AML-193 (cell line): ENCODE measurements around the gene AFAP1L2.

Experiments
- DNase-seq, 2 experiments: peaks; one replicate each; lab custom pipeline; 2025; lab: John Stamatoyannopoulos, UW

The AFAP1L2 gene, protein sequence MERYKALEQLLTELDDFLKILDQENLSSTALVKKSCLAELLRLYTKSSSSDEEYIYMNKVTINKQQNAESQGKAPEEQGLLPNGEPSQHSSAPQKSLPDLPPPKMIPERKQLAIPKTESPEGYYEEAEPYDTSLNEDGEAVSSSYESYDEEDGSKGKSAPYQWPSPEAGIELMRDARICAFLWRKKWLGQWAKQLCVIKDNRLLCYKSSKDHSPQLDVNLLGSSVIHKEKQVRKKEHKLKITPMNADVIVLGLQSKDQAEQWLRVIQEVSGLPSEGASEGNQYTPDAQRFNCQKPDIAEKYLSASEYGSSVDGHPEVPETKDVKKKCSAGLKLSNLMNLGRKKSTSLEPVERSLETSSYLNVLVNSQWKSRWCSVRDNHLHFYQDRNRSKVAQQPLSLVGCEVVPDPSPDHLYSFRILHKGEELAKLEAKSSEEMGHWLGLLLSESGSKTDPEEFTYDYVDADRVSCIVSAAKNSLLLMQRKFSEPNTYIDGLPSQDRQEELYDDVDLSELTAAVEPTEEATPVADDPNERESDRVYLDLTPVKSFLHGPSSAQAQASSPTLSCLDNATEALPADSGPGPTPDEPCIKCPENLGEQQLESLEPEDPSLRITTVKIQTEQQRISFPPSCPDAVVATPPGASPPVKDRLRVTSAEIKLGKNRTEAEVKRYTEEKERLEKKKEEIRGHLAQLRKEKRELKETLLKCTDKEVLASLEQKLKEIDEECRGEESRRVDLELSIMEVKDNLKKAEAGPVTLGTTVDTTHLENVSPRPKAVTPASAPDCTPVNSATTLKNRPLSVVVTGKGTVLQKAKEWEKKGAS

DNA sequence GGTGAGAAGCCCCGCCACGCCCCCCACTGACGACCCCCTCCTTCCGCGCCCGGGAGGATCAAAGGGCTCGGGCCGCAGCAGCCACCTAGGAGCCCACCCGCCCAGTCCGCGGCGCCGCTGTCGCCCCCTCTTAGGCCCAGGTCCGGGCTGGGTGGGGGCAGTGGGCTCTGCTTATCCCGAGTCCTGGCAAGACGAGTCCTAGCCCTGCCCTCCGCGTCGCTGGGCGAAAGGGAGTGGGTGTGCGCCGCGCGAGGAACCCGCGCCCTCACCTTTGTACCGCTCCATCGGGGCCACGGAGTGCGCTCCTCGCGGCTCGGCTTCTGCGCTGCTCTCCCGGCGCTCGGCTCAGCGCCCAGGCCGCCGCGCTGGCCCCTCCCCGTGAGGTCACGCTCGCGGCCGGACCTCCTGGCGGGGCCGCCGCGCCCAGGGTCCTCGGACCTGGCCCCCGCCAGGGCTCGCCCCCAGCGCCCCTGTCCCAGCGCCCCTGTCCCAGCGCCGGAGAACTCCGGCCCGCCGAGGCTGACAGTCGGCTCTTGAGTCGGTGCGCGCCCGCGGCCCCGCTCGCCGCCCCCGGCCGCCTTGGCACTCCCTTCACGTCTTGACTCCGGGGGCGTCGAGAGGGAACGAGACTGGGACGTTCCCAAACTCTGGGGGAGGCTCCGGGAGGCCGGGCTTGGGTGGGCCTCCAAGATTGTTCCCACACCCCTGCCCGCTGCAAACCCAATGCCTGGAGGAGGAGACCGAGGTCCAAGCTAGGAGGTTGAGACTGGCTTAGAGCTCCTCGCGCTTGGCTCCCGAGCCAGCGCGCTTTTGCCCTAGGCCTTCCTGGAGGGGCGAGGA, at the start of gene AFAP1L2:
Gene AFAP1L2, minus strand, starts transcription at position 332 of the 840 bp plus-strand sequence. Its CDS starts 47 bp downstream, at position 285.
- no peak for DNase-seq

DNA sequence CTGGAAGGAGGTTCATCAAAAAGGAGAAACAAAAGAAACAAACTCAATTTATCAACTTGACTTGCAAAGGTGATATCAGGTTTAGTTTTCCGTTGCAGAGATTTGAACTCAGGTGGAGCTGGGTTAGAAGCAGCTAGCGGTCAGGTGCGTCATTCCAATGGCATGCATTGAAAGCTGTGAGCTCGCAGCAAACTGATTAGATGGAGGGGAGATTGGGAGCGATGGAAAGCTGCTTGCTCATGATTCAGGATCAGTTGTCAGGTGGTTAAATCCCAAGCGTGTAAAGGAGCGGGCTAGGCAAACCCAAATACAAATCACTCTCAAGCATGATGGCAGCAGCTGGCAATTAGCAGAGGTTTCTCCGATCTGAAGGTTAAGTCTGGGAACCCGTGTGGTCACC, 49.3 kb upstream of the AFAP1L2 start:
- no peak for DNase-seq

DNA sequence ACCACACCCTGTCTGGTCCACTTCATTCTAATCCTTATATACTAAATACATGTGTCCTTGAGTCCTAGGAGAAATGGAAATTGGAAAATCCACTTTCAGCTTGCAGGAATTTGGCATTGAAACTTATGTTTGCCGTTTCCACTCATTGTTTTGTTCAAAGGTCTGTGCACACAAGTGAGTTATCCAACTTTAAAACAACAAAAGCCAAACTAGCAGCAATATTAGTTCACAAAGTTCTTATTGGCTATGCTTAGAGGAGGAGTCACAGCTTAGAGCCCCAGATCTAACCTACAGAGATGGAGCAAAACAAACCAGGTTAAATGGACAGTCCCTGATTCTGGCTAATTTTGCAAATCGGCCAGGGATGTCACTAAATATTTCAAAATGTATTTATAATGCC, 44.6 kb upstream of the AFAP1L2 start:
- DNase-seq: no peak

DNA sequence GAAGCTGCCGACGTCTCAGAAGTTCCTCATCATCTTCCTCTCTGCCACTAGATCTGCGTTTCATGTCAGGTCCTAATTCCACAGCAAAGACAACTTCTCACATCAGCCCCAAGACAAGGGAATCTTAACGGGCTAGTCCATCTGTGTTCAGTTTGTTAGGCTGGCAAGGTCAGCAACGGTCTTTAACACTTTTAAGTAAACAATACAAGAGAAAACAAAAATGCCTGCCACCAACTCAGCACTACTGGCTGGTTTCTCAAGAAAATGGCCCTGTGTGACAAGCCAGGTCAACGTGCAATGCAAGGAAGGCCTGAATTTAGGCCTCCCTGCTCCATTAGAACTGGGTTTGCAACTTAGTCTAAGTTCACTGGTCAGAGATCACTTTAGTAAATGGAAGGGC, 41.0 kb upstream of the AFAP1L2 start:
- DNase-seq: no peak

DNA sequence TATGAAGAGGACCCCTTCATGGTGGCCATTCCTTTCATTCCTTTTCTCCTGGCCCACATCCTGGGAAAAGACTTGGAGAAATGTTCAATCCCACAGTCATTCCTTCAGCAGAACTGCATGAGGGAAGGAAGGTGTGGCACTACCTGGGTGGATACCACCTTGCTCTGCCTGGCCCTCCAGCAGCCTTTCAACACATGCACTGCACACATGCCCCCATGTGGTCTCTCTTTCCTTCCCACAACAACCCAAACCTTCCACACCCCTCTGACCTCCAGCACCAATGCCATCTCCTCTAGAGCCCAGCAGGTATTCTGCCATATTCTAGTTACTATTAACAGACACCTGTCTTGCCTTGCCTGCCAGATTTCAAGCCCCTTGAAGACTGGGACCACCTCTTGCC, 40.5 kb upstream of the AFAP1L2 start:
- DNase-seq: no peak

DNA sequence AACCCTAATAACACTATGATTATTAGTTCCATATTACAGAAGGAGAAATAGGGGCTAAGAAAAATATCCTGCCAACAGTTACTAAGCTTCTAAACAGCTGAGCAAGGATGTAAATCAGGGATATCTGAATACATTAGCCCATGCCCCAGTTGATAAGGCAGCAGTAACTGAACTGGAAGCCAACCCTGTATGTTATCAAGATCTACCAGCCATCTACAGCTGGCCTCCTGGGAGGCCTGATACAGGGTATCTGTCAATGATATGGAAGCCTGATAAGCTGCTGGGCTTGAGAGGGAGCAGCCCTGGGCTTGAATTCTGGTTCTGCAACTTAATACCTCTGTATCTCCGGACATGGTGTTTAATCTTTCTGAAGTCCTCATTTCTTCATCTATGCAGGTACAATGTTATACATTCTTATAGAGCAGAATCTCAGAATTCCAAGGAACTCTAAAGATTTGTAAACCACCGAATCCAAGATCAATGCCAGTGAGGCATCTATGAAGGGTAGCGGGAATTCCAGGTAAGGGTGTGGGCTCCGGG, 37.9 kb upstream of the AFAP1L2 start:
- DNase-seq: no peak

DNA sequence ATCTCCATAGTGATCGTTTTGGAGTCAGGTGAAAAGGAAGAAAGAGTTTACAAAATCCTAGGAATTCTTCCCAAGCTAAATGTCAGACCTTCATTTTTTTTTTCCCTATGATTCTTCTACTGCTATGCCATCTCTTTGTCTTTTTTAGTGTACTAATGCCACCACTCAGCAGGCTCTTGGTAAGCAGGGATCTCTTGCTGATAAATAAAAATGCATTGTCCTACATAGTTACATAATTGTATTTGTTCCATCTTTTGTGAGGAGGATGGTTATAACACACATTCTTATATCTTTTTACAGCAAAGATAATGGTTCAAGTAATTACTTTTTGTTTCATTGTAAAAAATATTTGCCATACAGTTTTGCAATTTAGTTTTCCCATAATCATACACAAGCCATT, 36.8 kb upstream of the AFAP1L2 start:
- no peak for DNase-seq

DNA sequence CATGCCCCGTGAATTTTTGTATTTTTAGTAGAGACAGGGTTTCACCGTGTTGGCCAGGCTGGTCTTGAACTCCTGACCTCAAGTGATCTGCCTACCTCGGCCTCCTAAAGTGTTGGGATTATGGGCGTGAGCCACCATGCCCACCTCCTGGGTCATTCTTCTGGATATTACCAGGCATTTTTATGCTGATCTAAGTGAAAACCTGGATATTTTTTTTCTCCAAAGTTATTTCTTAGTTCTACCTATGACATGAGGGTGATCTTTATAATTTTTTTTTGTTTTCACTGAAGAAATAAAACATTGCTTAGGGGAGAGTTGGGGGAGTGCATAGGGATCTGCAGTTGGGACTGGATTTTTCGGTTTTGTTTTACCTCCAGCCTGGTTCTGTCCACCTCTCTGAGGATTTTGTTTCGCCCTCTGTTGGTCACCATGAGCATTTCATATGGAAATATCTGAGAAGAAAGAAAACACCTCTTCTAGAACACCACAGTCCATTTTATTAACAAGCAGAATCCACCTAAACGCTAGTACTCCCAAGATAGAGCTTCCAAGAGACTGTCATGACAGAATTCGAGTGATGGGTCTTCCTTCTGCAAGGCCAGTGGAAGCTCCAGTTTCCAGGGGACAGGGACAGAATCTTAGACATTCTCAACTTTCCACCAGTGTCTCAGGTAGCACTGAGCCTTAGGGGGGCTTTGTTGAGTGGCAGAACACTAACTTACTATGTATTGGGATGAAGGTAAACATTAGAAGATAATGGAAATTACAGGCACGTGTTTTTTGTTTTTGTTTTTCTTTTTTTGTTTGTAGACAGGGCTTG, 33.4 kb upstream of the AFAP1L2 start:
- no peak for DNase-seq

DNA sequence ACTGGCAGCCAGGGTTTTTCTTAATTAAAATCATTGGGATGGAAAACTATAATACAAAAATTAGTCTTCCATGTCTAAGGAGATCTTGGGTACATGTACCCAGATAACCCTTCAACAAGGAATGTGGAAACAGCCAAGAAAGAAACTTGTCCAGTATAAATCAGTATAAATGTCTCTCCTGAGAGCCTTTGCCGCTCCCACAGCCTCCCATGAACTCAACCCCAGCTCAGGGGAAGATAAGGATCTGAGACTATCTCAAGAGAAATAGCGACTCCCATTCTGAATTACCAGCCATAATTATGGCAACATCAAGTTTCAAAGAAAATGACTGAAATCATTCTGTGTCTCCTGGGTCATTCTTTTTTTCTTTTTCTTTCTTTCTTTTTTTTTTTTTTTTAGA, 32.6 kb upstream of the AFAP1L2 start:
- no peak for DNase-seq

DNA sequence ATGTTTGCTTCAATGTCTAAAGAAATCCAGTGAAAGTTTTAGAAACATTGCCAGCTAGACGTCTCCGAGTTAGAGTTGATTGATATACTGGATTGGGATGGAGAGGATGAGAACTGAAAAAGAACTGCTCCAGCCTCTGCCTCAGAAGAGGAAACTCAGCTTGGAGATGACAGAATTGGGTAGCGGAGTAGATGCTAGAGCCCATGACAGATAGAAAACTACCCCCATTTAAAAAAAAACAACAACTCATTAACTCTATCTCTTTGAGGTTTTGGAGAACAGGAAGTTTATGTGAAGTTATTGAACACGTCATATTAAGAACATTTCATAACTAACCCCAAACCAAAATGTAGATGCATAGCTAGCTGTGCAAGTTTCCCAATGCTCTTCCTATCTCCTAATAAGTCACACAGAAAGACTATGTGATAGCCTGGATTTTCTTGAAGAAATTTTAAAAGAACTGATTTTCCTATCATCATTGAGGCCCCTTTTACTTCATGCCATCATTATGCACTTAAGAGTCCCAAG, 28.3 kb upstream of the AFAP1L2 start:
- no peak for DNase-seq

DNA sequence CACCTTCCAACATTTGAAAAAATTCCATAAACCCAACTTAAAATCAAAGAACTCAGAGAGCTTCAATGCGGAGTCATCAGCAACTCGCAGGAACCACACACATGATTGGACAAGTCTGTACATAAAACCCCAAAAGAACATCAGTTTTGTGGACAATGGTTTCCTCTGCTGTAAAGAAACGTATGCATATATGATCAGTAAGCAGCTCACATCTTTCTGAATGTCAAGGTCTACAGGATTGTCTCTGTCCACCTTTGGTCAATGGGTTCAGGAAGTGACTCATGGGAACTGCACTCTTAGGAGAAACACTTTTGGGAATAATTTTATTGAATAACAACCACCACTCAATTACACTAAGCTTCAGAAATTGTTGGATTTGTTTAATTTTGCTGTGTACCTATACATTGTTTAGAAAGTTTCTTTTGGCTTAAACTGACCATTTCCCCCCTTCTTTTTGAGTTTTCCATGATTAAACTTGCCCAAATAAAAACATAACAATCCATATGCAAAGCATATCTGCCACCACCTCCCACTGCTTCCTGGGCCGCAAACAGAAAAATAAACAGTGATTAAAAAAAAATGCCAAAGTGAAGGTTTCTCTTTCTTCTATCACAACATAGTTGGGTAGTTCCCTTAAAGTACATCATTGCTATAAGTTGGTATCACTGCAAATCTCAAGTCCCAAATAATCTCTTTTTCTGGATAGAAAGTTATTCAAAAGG, 27.3 kb upstream of the AFAP1L2 start:
- no peak for DNase-seq

DNA sequence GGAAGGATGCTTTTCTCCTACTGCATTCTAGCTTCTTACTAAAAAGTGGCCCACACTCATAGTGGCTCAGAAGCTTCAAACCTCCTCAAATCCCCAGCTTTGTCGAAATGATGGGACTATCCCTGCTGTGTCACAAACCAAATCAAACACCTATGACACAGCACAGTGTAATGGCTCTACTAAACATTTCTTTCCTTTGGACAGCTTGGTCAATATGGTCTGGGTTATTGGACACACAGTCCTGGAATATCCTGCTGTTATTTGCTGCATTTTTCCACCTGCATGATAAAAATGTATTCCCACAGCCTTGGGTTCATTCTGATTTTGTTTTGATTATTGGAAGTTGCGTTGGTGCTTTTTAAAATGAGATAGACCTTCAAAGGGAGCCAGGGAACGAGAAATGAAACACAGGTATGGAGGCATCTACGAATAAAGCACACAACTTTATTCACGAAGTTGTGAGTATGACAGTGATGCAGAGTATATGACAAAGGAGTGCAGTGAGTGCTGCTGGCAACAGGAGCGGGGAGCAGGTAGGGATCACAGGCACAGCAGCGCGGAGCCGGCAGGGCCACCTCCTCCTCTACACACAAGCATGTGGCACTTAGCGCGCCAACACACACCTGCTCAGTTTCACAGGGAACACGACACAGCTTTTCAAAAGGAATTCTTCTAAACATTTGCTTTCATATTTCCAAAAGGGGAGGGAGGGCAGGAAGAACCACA, 26.5 kb upstream of the AFAP1L2 start:
- DNase-seq: no peak

DNA sequence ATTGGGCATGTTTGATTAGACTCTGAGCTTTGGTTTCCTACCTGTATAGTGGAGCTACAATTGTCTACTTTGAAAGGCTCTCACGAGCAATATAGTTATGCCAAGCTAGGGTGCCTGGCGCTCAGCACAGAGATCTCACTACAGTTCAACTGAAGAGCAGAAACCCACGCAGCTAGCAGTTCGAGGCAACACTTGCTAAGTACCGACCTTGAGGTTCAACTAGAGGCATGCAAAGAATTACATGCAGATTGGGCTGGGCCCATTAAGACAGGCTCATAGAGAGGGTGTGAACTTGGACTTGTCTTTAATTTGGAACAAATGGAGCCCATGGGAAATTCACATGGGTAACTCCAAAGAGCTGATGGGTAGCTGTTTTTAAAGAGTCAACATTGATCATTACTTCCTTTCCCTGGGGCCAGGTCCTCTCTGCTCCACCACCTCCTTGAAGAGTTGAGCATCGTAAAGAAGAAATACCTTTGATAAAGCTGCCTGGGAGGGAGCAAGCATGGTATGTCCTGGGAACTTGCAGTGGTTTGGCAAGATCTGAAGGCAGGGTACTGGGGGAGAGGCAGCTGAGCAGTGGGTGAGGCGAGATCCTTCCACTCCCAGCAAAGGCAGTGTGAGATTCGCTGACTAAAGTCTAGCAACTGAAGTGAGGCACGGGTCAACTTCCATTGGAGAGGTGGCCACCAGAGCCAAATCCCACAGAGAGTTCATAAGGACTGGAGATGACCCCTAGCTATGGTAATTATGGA, 25.5 kb upstream of the AFAP1L2 start:
- no peak for DNase-seq

DNA sequence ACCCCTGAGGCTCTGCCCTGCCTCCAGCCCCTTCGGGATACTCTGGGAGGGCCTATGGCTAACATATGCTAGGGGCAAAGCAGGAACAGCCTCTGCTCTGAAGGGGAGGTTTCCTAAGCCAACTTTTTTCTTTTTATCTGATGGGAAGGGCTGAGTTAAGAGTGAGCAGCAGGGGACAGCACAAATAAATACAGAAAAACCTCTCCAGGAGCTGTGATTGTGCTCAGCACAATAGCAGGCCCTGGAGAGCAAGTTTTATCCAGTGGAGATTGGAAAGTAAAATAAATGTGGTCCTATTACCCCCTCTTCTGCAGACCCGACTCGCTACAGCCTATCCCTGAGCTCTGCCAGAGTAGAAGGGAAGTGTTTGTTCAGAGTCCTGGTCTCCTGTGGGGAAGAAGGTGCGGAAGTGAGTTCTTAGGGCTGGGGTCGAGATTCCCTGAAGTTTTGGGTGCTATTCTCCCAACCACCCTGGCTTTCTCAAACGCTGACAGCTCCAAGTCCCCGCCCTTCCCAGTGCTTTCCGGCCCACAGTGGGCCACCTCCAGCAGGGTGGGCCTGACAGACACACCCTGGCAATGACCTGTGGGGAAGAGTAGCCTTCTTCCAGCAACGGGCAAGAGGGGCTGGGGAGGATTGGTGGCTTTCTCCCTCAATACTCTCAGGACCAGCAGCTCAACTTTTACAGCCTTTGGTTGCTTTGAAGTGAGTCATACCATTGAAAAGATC, 23.0 kb upstream of the AFAP1L2 start:
- DNase-seq: no peak

DNA sequence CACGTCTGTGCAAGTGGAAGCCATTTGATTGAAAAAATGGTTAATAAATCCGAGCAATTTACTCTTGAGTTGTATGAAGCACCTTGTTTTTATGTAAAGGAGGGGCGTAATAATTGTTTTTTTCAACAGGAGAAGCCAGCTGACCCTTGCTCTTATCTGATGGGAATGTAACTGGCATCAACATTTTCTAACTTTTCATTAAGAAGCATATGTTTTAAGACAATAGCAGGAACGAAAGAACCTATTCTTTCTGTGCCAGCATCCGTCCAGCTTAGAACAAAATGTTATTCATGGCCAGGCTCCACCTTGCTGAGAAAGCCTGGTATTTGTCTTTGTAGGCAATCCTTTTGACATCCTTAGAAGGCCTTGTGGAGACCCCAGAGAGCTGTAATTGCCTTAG, 22.2 kb upstream of the AFAP1L2 start:
- no peak for DNase-seq

DNA sequence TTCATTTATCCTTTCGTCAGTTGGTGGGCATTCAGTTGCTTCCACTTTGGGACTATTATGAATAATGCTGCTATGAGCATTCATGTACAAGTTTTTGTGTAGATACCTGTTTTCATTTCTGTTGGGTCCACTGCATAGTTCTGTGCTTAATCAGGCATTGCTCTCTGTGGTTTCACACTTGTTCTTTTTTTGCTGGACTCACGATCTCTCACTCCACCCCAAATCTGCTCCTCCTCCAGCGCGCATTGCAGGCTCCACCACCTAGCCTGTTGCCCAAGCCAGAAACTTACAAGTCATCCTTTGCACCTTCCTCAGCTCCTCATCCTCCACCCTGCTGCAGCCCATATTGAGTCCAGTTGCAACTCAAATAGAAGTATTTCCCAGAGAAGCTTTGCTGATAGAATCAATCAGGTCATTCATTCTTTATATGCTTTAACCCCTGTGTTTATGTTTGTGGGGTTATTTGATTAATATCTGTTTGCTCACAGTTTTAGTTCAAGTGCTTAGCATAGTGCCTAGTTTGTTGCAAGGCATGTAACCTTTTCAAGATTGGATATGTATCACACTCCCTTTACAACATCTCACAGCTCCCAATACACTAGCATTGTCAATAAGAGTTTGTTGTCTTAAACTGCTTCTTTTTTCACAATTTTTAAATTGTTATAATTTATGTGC, 16.6 kb upstream of the AFAP1L2 start:
- DNase-seq: no peak

DNA sequence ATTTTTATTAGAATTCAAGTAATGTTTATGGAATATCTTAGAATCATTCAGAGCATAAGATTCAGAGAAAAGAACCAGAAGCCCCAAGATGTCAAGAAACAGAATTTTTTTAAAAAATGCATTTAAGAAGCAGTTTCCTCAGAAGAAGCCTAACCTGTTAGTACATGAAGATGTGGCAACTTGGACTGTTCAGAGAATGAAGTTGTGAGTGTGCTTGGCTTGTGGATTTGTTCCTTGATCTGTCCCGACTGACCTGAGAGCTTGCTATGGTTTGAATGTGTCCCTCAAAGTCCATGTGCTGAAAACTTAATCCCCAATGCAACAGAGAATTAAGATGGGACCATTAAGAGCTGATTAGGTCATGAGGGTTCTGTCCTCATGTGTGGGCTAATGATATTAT, 13.8 kb upstream of the AFAP1L2 start:
- DNase-seq: no peak
